IMR-90 (cell line): Measurements from ENCODE around the gene USP35. TPM values are rescaled to one million over a fixed set of nuclear protein-coding genes. Genes with fewer than 3 reads are reported as not detected.

ENCODE experiments used
- ATAC-seq: fragments of 200-7000 bp; cut with Tn5 transposase; 2 replicates; pipeline ENCODE4 v1.9.1; 2020; ENCODE audit warnings: low read depth, mild to moderate bottlenecking, moderate library complexity
- BruUV-seq: library from RNA; stranded (reverse); fragments of 400-500 nt; replicated peaks from 2 replicates; lab custom pipeline; 2021; lab: Mats Ljungman, UMichigan
- CTCF ChIA-PET: fragments of 300-600 bp; formaldehyde crosslinking; extraction: SDS; loops from one replicate; lab custom pipeline; 2021; ENCODE audit warnings: antibody characterized with exemption; lab: Yijun Ruan, JAX
- POLR2A ChIA-PET: fragments of 300-600 bp; sonication (Branson Sonifier 250); formaldehyde crosslinking; loops from one replicate; lab custom pipeline; 2022; ENCODE audit warnings: antibody characterized with exemption; ENCODE audit not compliant: unreplicated experiment; lab: Charles Lee
- DNase-seq: peaks from one replicate; pipeline ENCODE4 v3.0.0; 2013
- H2AFZ ChIP-seq: replicated peaks from 2 replicates; pipeline ENCODE3; 2013; ENCODE audit warnings: low read length, mild to moderate bottlenecking; ENCODE audit not compliant: poor library complexity
- H2AK5ac ChIP-seq: 2 replicates; pipeline ENCODE4 v1.6.1; 2013; ENCODE audit warnings: low read depth, low read length, inconsistent platforms
- H2AK9ac ChIP-seq: replicated peaks from 2 replicates; pipeline ENCODE3; 2013; ENCODE audit warnings: mild to moderate bottlenecking, low read depth, low read length, moderate library complexity; ENCODE audit not compliant: poor library complexity
- H2BK120ac ChIP-seq: 2 replicates; pipeline ENCODE4 v1.6.1; 2013; ENCODE audit warnings: low read depth, low read length, inconsistent platforms
- H2BK15ac ChIP-seq: 3 replicates; pipeline ENCODE4 v1.6.1; 2013; ENCODE audit warnings: low read depth, low read length, inconsistent platforms
- H2BK20ac ChIP-seq: 2 replicates; pipeline ENCODE4 v1.6.1; 2013; ENCODE audit warnings: low read depth, mild to moderate bottlenecking, inconsistent platforms, low read length, moderate library complexity
- H2BK5ac ChIP-seq: 2 replicates; pipeline ENCODE4 v1.6.1; 2013; ENCODE audit warnings: mild to moderate bottlenecking, low read depth, low read length, inconsistent platforms; ENCODE audit not compliant: poor library complexity, severe bottlenecking
- H3K14ac ChIP-seq: replicated peaks from 2 replicates; pipeline ENCODE4 v1.6.1; 2013; ENCODE audit warnings: low read depth, low read length, inconsistent platforms
- H3K18ac ChIP-seq: 2 replicates; pipeline ENCODE4 v1.6.1; 2013; ENCODE audit warnings: low read depth, low read length, control low read depth
- H3K23ac ChIP-seq: 2 replicates; pipeline ENCODE4 v1.6.1; 2013; ENCODE audit warnings: low read depth, low read length, inconsistent platforms
- H3K27ac ChIP-seq: 2 replicates; pipeline ENCODE4 v1.5.1; 2013; ENCODE audit warnings: mild to moderate bottlenecking, control low read depth, low read length; ENCODE audit not compliant: insufficient read depth
- H3K27me3 ChIP-seq: 2 replicates; pipeline ENCODE4 v1.6.1; 2013; ENCODE audit warnings: low read length; ENCODE audit not compliant: control insufficient read depth, insufficient read depth
- H3K36me3 ChIP-seq: 2 replicates; pipeline ENCODE4 v1.6.1; 2013; ENCODE audit warnings: low read length, mixed read lengths; ENCODE audit not compliant: control insufficient read depth, insufficient read depth
- H3K4ac ChIP-seq: 2 replicates; pipeline ENCODE4 v1.6.1; 2013; ENCODE audit warnings: low read depth, low read length, inconsistent platforms
- H3K4me1 ChIP-seq: 2 replicates; pipeline ENCODE4 v1.6.1; 2013; ENCODE audit warnings: low read length, mixed read lengths; ENCODE audit not compliant: control insufficient read depth, insufficient read depth
- H3K4me2 ChIP-seq: 2 replicates; pipeline ENCODE4 v1.6.1; 2013; ENCODE audit warnings: low read depth, mild to moderate bottlenecking, control low read depth, low read length, moderate library complexity
- H3K4me3 ChIP-seq: 2 replicates; pipeline ENCODE4 v1.5.1; 2013; ENCODE audit warnings: low read depth, mild to moderate bottlenecking, control low read depth, low read length, moderate library complexity; ENCODE audit not compliant: insufficient read depth
- H3K56ac ChIP-seq: 2 replicates; pipeline ENCODE4 v1.6.1; 2013; ENCODE audit warnings: low read length, inconsistent platforms; ENCODE audit not compliant: insufficient read depth; ENCODE audit errors: extremely low read depth
- H3K79me1 ChIP-seq, 2 experiments: 2 replicates each; pipeline ENCODE4 v1.6.1; 2013; ENCODE audit warnings: low read length in 2 of 2, inconsistent platforms in 1 of 2, low read depth in 1 of 2
- H3K9ac ChIP-seq: 2 replicates; pipeline ENCODE4 v1.6.1; 2013; ENCODE audit warnings: low read depth, low read length, control low read depth
- H3K9me1 ChIP-seq: 2 replicates; pipeline ENCODE4 v1.6.1; 2013; ENCODE audit warnings: low read length, inconsistent platforms; ENCODE audit not compliant: insufficient read depth
- H3K9me3 ChIP-seq: 2 replicates; pipeline ENCODE4 v1.6.1; 2013; ENCODE audit warnings: low read length; ENCODE audit not compliant: control insufficient read depth, insufficient read depth
- H4K20me1 ChIP-seq: 2 replicates; pipeline ENCODE4 v1.6.1; 2013; ENCODE audit warnings: low read length, inconsistent platforms; ENCODE audit not compliant: insufficient read depth
- H4K5ac ChIP-seq: 2 replicates; pipeline ENCODE4 v1.6.1; 2013; ENCODE audit warnings: mild to moderate bottlenecking, low read depth, low read length, control low read depth
- H4K8ac ChIP-seq, 2 experiments: 2 replicates each; pipeline ENCODE4 v1.6.1; 2013; ENCODE audit warnings: low read depth in 2 of 2, low read length in 2 of 2, control low read depth in 1 of 2, inconsistent platforms in 1 of 2
- H4K91ac ChIP-seq: 2 replicates; pipeline ENCODE4 v1.6.1; 2013; ENCODE audit warnings: low read depth, low read length, inconsistent platforms; ENCODE audit not compliant: insufficient read depth
- CEBPB ChIP-seq: IDR thresholded peaks from 2 replicates; pipeline ENCODE4 v1.6.1; 2012; ENCODE audit warnings: low read depth, low read length, improper control_type of control experiment
- CTCF ChIP-seq: conservative IDR thresholded peaks from 2 replicates; pipeline ENCODE4 v1.5.1; 2012; ENCODE audit warnings: mild to moderate bottlenecking, low read depth, low read length, improper control_type of control experiment
- ELK1 ChIP-seq: fragments of 150-350 bp; IDR thresholded peaks from 2 replicates; pipeline ENCODE4 v1.6.1; 2016; ENCODE audit warnings: low read depth, mild to moderate bottlenecking, low read length, moderate library complexity, borderline replicate concordance
- MAFK ChIP-seq: IDR thresholded peaks from 2 replicates; pipeline ENCODE4 v1.6.1; 2012; ENCODE audit warnings: low read depth, low read length, improper control_type of control experiment
- MAZ ChIP-seq: IDR thresholded peaks from 2 replicates; pipeline ENCODE4 v1.6.1; 2012; ENCODE audit warnings: low read depth, mild to moderate bottlenecking, low read length, improper control_type of control experiment, moderate library complexity, borderline replicate concordance
- MXI1 ChIP-seq: IDR thresholded peaks from 2 replicates; pipeline ENCODE4 v1.6.1; 2012; ENCODE audit warnings: low read depth, mild to moderate bottlenecking, low read length, moderate library complexity, borderline replicate concordance
- POLR2A ChIP-seq: IDR thresholded peaks from 2 replicates; pipeline ENCODE4 v1.6.1; 2012; ENCODE audit warnings: mild to moderate bottlenecking, low read depth, low read length
- RAD21 ChIP-seq: IDR thresholded peaks from 2 replicates; pipeline ENCODE4 v1.6.1; 2012; ENCODE audit warnings: low read length, improper control_type of control experiment
- RCOR1 ChIP-seq: IDR thresholded peaks from 2 replicates; pipeline ENCODE4 v1.6.1; 2012; ENCODE audit warnings: mild to moderate bottlenecking, low read length, improper control_type of control experiment; ENCODE audit not compliant: insufficient replicate concordance
- RFX5 ChIP-seq: IDR thresholded peaks from 2 replicates; pipeline ENCODE4 v1.8.0; 2012; ENCODE audit warnings: low read depth, mild to moderate bottlenecking, low read length, moderate library complexity
- SMC3 ChIP-seq: fragments of 150-350 bp; IDR thresholded peaks from 2 replicates; pipeline ENCODE4 v1.6.1; 2016; ENCODE audit warnings: low read depth, mild to moderate bottlenecking, antibody characterized with exemption, low read length, moderate library complexity
- USF2 ChIP-seq: fragments of 150-350 bp; IDR thresholded peaks from 2 replicates; pipeline ENCODE4 v1.6.1; 2017; ENCODE audit warnings: mild to moderate bottlenecking, antibody characterized with exemption, low read length, low read depth
- WGBS, 2 experiments: methylation state at CpG; one replicate each; pipeline versions ENCODE4 v1.1.5 to v1.1.7; 2013; ENCODE audit warnings: missing lambda C conversion rate in 2 of 2; ENCODE audit not compliant: insufficient read length in 1 of 2; ENCODE audit errors: extremely low coverage in 2 of 2; 5-methylcytosine and 5-hydroxymethylcytosine counted together
- dilution Hi-C: fragments of 300-500 bp; cut with HindIII; formaldehyde crosslinking; loops from one replicate; pipeline ENCODE4 v1.14.3; 2018; ENCODE audit warnings: low sequenced_read_pairs; ENCODE audit not compliant: unreplicated experiment
- in situ Hi-C: fragments of 300-500 bp; cut with MboI; formaldehyde crosslinking; loops from 3 replicates; pipeline ENCODE4 v1.14.3; 2019; ENCODE audit warnings: low sequenced_read_pairs, inconsistent platforms, mixed read lengths
- intact Hi-C: fragments of 100-400 bp; cut with micrococcal nuclease; formaldehyde crosslinking; loops from 2 replicates; pipeline ENCODE4 v1.10.0; 2022
- polyA plus RNA-seq, 3 experiments: library from polyadenylated mRNA; depleted of rRNA; stranded (reverse); fragments of >200 nt; gene quantifications; 2 replicates each; pipeline ENCODE4 v1.2.3, GENCODE V29; 2012; ENCODE audit warnings: low replicate concordance in 1 of 3
- total RNA-seq: library from RNA; depleted of rRNA; stranded (reverse); fragments of >200 nt; gene quantifications from 2 replicates; pipeline ENCODE4 v1.2.3, GENCODE V29; 2012

USP35 gene
- total and polyA plus RNA-seq, 2 of the 4 experiments (the other 2 are of a cell fraction): 2.7 to 11.3 TPM

- DNase-seq (no peak), ATAC-seq (no peak)
- Histone ChIP-seq H3K79me1 (peaks cover 0 to 10% of the 10 kb centered on the region in 2 experiments; a peak in 2 of 4 replicates), H3K18ac (no peak overlapping the region), H4K5ac (no peak overlapping the region), H4K8ac (no peak overlapping the region), H2BK120ac (no peak overlapping the region), H3K4me3 (no peak overlapping the region), H3K9me3 (no peaks in the 10 kb centered on the region), H3K56ac (no peak overlapping the region), H3K27me3 (no peaks in the 10 kb centered on the region), H3K36me3 (0 out of 2 replicates have a peak, but pooled peaks cover 2% of the 10 kb centered on the region), H3K4me2 (no peak overlapping the region), H3K14ac (no peak overlapping the region), H3K9me1 (peaks cover 11% of the 10 kb centered on the region), H4K91ac (no peak overlapping the region), H3K4ac (no peak overlapping the region), H3K4me1 (peaks cover 10% of the 10 kb centered on the region), H2BK20ac (no peak overlapping the region), H3K27ac (no peak overlapping the region), H3K23ac (no peak overlapping the region), H2BK5ac (no peak overlapping the region), H2AK5ac (no peak overlapping the region), H2BK15ac (no peak overlapping the region), H2AK9ac (no peak overlapping the region), H3K9ac (no peak overlapping the region), H4K20me1 (0 out of 2 replicates have a peak, but pooled peaks cover 7% of the 10 kb centered on the region), H2AFZ (no peak overlapping the region)
- ChIA-PET POLR2A (no interaction called here), CTCF (no interaction called here)
- TF ChIP-seq MAZ (no peak), CTCF (no peak), SMC3 (no peak), RCOR1 (no peak), POLR2A (no peak), MXI1 (no peak), RFX5 (no peak), MAFK (no peak), RAD21 (no peak), USF2 (no peak), ELK1 (no peak), CEBPB (no peak)
- intact Hi-C loops (no loop called here), in situ Hi-C loops (no loop called here), dilution Hi-C loops (no loop called here)
- no CpG with 5 or more reads among the region's 5 CpGs for WGBS, 2 experiments
- no TSS peak for BruUV-seq
These were observed 45.3 kb downstream of the USP35 start for GRCh38 chr11:78234006-78234405.
